T47D (cell line): ENCODE measurements around the gene CA6.
"Not testable (repeated sequence)": the region's sequence is repeated elsewhere in the genome, so short reads cannot be mapped to it uniquely, and the experiment has no call there.

ENCODE experiments used
- DNase-seq, 2 experiments: peaks; one replicate each; pipeline versions ENCODE4 v3.0.0 to v3.0.0-alpha.2; 2011 to 2012; ENCODE audit warnings: low read depth in 1 of 2, low spot score in 1 of 2
- JUND ChIP-seq: IDR thresholded peaks from 2 replicates; pipeline ENCODE4 v1.6.1; 2012; ENCODE audit warnings: low read depth
- in situ Hi-C: cut with HindIII; loops from 2 replicates; pipeline ENCODE4 v1.10.0; 2016; ENCODE audit warnings: low sequenced_read_pairs, low pct_unique_long_range_greater_than_20kb

The CA6 gene

DNA sequence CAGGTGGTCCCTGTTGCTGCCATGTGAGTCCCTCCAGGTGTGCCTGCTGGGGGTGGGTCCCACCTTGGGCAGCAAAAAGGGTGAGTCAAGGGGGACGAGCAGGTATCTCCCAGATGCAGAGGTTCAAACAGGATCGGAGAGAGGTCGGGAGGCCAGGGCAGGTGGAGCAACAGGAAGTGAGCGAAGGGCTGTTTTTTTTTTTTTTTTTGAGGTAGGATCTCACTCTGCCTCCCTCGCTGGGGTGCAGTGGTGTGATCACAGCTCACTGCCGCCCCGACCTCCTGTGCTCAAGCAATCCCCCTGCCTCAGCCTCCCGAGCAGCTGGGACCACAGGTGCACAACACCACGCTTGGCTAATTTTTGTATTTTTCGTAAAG lies 41.1 kb downstream of the CA6 start:
- no peak for TF ChIP-seq JUND
- in situ Hi-C loops, result no loop called here
- no peak for DNase-seq

GRCh38 chr1:8987881-8988617 lies 42.4 kb downstream of the CA6 start:
- peak; percentile 28 to 31 for DNase-seq
- in situ Hi-C loops, result no loop called here
- no peak for TF ChIP-seq JUND

- in situ Hi-C loops, result no loop called here
- no peak for DNase-seq
- no peak for TF ChIP-seq JUND
These were observed 42.9 kb downstream of the CA6 start for GRCh38 chr1:8988618-8988967.

- TF ChIP-seq JUND, result no peak
- in situ Hi-C loops, result no loop called here
- DNase-seq, result no peak
These were observed 43.4 kb downstream of the CA6 start for GRCh38 chr1:8989061-8989460.

- no peak for TF ChIP-seq JUND
- in situ Hi-C loops, result no loop called here
- peak in 1 of 2 experiments; percentile 27 for DNase-seq
These were observed 44.2 kb downstream of the CA6 start for GRCh38 chr1:8989821-8990220.

- no peak for DNase-seq
- no peak for TF ChIP-seq JUND
- in situ Hi-C loops, result no loop called here
These were observed 47.4 kb downstream of the CA6 start for GRCh38 chr1:8992936-8993687.

GRCh38 chr1:8993962-8994675 lies 48.5 kb downstream of the CA6 start:
- in situ Hi-C loops, DNase-seq: not testable (repeated sequence)

DNA sequence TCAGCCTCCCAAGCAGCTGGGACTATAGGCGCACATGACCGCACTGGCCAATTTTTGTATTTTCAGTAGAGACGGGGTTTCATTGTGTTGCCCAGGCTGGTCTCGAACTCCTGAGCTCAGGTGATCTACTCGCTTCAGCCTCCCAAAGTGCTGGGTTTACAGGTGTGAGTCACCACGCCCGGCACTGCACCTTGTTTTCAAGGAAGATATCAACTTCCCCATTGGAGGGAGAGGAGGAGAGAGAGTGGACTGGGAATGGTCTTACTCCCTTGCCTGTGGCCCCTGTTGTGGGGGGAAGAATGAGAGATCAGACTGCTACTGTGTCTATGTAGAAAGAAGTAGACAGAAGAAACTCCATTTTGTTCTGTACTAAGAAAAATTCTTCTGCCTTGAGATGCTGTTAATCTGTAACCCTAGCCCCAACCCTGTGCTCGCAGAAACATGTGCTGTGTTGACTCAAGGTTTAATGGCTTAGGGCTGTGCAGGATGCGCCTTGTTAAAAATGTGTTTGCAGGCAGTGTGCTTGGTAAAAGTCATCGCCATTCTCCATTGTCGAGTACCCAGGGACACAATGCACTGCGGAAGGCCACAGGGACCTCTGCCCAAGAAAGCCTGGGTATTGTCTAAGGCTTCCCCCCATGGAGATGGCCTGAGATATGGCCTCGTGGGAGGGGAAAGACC lies 56.0 kb downstream of the CA6 start:
- DNase-seq, in situ Hi-C loops: not testable (repeated sequence)

GRCh38 chr1:9002215-9002560 lies 56.5 kb downstream of the CA6 start:
- in situ Hi-C loops, DNase-seq: not testable (repeated sequence)

DNA sequence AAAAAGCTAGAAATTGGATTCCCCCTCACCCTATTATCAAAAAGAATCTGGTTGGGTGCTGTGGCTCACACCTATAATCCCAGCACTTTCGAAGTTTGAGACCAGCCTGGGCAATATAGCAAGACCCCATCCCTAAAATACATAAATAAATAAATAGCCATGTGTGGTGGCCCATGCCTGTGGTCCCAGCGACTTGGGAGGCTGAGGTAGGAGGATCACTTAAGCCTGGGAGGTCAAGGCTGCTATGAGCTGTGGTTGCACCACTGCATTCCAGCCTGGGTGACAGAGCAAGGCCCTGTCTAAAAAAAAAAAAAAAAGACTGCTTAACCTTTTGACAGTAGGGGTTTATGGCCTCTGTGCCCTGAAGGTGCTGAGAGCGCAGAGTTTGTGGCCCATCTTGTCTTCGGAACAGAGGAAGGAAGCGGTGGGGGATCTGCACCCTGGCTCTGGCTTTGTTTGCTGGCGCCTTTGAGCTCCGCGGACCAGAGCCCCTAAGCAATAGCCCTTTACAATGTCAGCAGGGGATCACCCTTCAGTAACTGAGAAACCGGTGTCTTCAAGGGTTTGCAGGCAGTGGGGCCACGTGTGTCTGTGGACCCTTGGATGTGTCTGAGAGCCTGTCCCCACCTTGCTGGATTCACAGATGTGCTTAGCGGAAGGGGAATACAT lies 58.5 kb downstream of the CA6 start:
- in situ Hi-C loops, result no loop called here
- no peak for DNase-seq
- no peak for TF ChIP-seq JUND

- TF ChIP-seq JUND, result no peak
- peak; percentile 51 to 72 for DNase-seq
- in situ Hi-C loops, result no loop called here
These were observed 59.2 kb downstream of the CA6 start for GRCh38 chr1:9004700-9005394.

DNA sequence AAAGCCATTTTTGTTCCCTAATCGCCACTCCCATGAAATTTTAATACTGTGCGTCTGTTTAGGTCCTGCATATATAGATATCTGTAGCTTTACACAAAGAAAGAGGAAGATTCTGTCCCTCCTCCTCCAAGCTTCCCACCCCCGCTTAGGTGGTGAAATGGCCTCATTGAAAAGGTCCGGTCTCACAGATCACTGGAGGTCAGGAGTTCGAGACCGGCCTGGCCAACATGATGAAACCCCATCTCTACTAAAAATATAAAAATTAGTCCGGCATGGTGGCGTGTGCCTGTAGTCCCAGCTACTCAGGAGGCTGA lies 59.7 kb downstream of the CA6 start:
- no peak for TF ChIP-seq JUND
- DNase-seq, result no peak
- in situ Hi-C loops, result no loop called here
